H9 (cell line): Measurements from ENCODE around the gene DCUN1D4. TPM values are rescaled to one million over a fixed set of nuclear protein-coding genes. Genes with fewer than 3 reads are reported as not detected.

ENCODE experiments used
- DNase-seq: peaks from one replicate; pipeline ENCODE4 v3.0.0-alpha.2; 2017
- H2AFZ ChIP-seq: one replicate; pipeline ENCODE4 v1.6.1; 2013; ENCODE audit warnings: mild to moderate bottlenecking, low read length, control low read depth, moderate library complexity
- H2AK5ac ChIP-seq: 2 replicates; pipeline ENCODE4 v1.6.1; 2013; ENCODE audit warnings: low read length, control low read depth, mixed read lengths; ENCODE audit not compliant: insufficient read length
- H2BK120ac ChIP-seq: one replicate; pipeline ENCODE4 v1.6.1; 2013; ENCODE audit warnings: low read depth, mild to moderate bottlenecking, low read length, control low read depth, inconsistent platforms; ENCODE audit not compliant: poor library complexity, severe bottlenecking
- H2BK12ac ChIP-seq: 2 replicates; pipeline ENCODE4 v1.6.1; 2013; ENCODE audit warnings: low read length, control low read depth, mixed read lengths, low read depth; ENCODE audit not compliant: insufficient read length
- H2BK15ac ChIP-seq: 2 replicates; pipeline ENCODE4 v1.6.1; 2013; ENCODE audit warnings: low read depth, low read length, control low read depth
- H2BK20ac ChIP-seq: one replicate; pipeline ENCODE4 v1.6.1; 2013; ENCODE audit warnings: low read depth, mild to moderate bottlenecking, low read length, control low read depth, inconsistent platforms; ENCODE audit not compliant: poor library complexity, severe bottlenecking
- H2BK5ac ChIP-seq: 2 replicates; pipeline ENCODE4 v1.6.1; 2013; ENCODE audit warnings: low read length, control low read depth, mixed read lengths; ENCODE audit not compliant: insufficient read length
- H3K14ac ChIP-seq: 2 replicates; pipeline ENCODE4 v1.6.1; 2013; ENCODE audit warnings: low read length, control low read depth; ENCODE audit not compliant: insufficient read depth
- H3K18ac ChIP-seq: 2 replicates; pipeline ENCODE4 v1.6.1; 2013; ENCODE audit warnings: low read depth, mild to moderate bottlenecking, mixed read lengths, low read length, control low read depth; ENCODE audit not compliant: insufficient read length
- H3K23ac ChIP-seq: 2 replicates; pipeline ENCODE4 v1.6.1; 2013; ENCODE audit warnings: low read length, control low read depth, mixed read lengths, low read depth; ENCODE audit not compliant: insufficient read length
- H3K23me2 ChIP-seq: 2 replicates; pipeline ENCODE4 v1.6.1; 2013; ENCODE audit warnings: low read depth, mild to moderate bottlenecking, mixed read lengths, low read length, control low read depth; ENCODE audit not compliant: insufficient read length, poor library complexity, severe bottlenecking
- H3K27ac ChIP-seq: 2 replicates; pipeline ENCODE4 v1.5.1; 2013; ENCODE audit warnings: low read length, control low read depth, mixed read lengths, low read depth; ENCODE audit not compliant: insufficient read length
- H3K27me3 ChIP-seq: 2 replicates; pipeline ENCODE4 v1.6.1; 2013; ENCODE audit warnings: low read length, control low read depth, inconsistent platforms; ENCODE audit not compliant: insufficient read depth
- H3K4ac ChIP-seq: 2 replicates; pipeline ENCODE4 v1.6.1; 2013; ENCODE audit warnings: low read depth, mild to moderate bottlenecking, control low read depth, inconsistent platforms, low read length, moderate library complexity
- H3K4me1 ChIP-seq: 2 replicates; pipeline ENCODE4 v1.6.1; 2013; ENCODE audit warnings: low read length, control low read depth, inconsistent platforms; ENCODE audit not compliant: insufficient read depth
- H3K4me2 ChIP-seq: 2 replicates; pipeline ENCODE4 v1.6.1; 2013; ENCODE audit warnings: low read length, control low read depth, mixed read lengths; ENCODE audit not compliant: insufficient read length, insufficient read depth
- H3K56ac ChIP-seq: 2 replicates; pipeline ENCODE4 v1.6.1; 2013; ENCODE audit warnings: low read depth, mild to moderate bottlenecking, mixed read lengths, low read length, control low read depth; ENCODE audit not compliant: insufficient read length
- H3K79me1 ChIP-seq: 2 replicates; pipeline ENCODE4 v1.6.1; 2013; ENCODE audit warnings: low read depth, mild to moderate bottlenecking, moderate library complexity, low read length, control low read depth, inconsistent platforms; ENCODE audit not compliant: insufficient read depth, poor library complexity, severe bottlenecking
- H3K79me2 ChIP-seq: 2 replicates; pipeline ENCODE4 v1.6.1; 2013; ENCODE audit warnings: low read length, control low read depth, inconsistent platforms; ENCODE audit not compliant: insufficient read depth
- H3K9ac ChIP-seq: 2 replicates; pipeline ENCODE4 v1.6.1; 2013; ENCODE audit warnings: low read length, control low read depth, mixed read lengths; ENCODE audit not compliant: insufficient read length; ENCODE audit errors: extremely low read depth
- H3K9me3 ChIP-seq: one replicate; pipeline ENCODE4 v1.6.1; 2013; ENCODE audit warnings: low read depth, low read length, inconsistent platforms; ENCODE audit not compliant: control insufficient read depth
- H3T11ph ChIP-seq: one replicate; pipeline ENCODE4 v1.6.1; 2013; ENCODE audit warnings: mild to moderate bottlenecking, low read length, control low read depth, inconsistent platforms
- H4K20me1 ChIP-seq: one replicate; pipeline ENCODE4 v1.6.1; 2013; ENCODE audit not compliant: control insufficient read depth, insufficient read length, insufficient read depth
- H4K5ac ChIP-seq: 2 replicates; pipeline ENCODE4 v1.6.1; 2013; ENCODE audit warnings: low read depth, mild to moderate bottlenecking, mixed read lengths, low read length, control low read depth; ENCODE audit not compliant: insufficient read length
- H4K8ac ChIP-seq: replicated peaks from 2 replicates; pipeline ENCODE4 v1.6.1; 2013; ENCODE audit warnings: low read length, control low read depth, mixed read lengths, low read depth; ENCODE audit not compliant: insufficient read length
- H4K91ac ChIP-seq: 2 replicates; pipeline ENCODE4 v1.6.1; 2013; ENCODE audit warnings: low read depth, mild to moderate bottlenecking, moderate library complexity, mixed read lengths, low read length, control low read depth; ENCODE audit not compliant: insufficient read length
- H3K27ac Mint-ChIP-seq, 3 experiments: 2 replicates in 2 of 3; 3 replicates in 1 of 3; pipeline ENCODE4 v1.8.0; 2020 to 2021; ENCODE audit warnings: mixed read lengths in 3 of 3, mild to moderate bottlenecking in 1 of 3, moderate library complexity in 1 of 3
- H3K27me3 Mint-ChIP-seq: 2 replicates; pipeline ENCODE4 v1.8.0; 2021; ENCODE audit warnings: low read depth, mild to moderate bottlenecking, moderate library complexity, mixed read lengths
- H3K36me3 Mint-ChIP-seq, 3 experiments: 2 replicates in 2 of 3; 3 replicates in 1 of 3; pipeline ENCODE4 v1.8.0; 2020 to 2021; ENCODE audit warnings: low read depth in 3 of 3, mixed read lengths in 3 of 3; ENCODE audit not compliant: insufficient read depth in 1 of 3
- H3K4me1 Mint-ChIP-seq, 2 experiments: 2 replicates each; pipeline ENCODE4 v1.8.0; 2020; ENCODE audit warnings: mixed read lengths in 2 of 2
- H3K4me3 Mint-ChIP-seq, 2 experiments: 2 replicates in 1 of 2; 3 replicates in 1 of 2; pipeline ENCODE4 v1.8.0; 2020 to 2021; ENCODE audit warnings: mild to moderate bottlenecking in 2 of 2, mixed read lengths in 2 of 2, moderate library complexity in 1 of 2
- H3K9me3 Mint-ChIP-seq, 2 experiments: 2 replicates in 1 of 2; 3 replicates in 1 of 2; pipeline ENCODE4 v1.8.0; 2020; ENCODE audit warnings: mild to moderate bottlenecking in 2 of 2, mixed read lengths in 2 of 2, moderate library complexity in 1 of 2
- CTCF ChIP-seq: fragments of 200-600 bp; sonication (generic); conservative IDR thresholded peaks from 3 replicates; pipeline ENCODE4 v1.8.0; 2021; ENCODE audit warnings: antibody characterized with exemption, mild to moderate bottlenecking
- WGBS: extraction: QIAGEN DNeasy Blood & Tissue Kit; methylation state at CpG from one replicate; pipeline ENCODE4 v1.1.7; 2013; ENCODE audit warnings: missing lambda C conversion rate, low lambda C conversion rate, mixed read lengths; ENCODE audit not compliant: insufficient read length; ENCODE audit errors: extremely low coverage; 5-methylcytosine and 5-hydroxymethylcytosine counted together
- total RNA-seq: library from RNA; stranded (reverse); gene quantifications from 2 replicates; pipeline ENCODE4 v1.2.1, GENCODE V29; 2021

The DCUN1D4 gene
- total RNA-seq, 1 experiment from 2014 or later, result 46.7 TPM

GRCh38 chr4:51825341-51825740 is 17.6 kb upstream of the DCUN1D4 start:
- Histone ChIP-seq H3K23ac (no peak overlapping the region), H4K20me1 (no peaks in the 10 kb centered on the region), H3K18ac (no peak overlapping the region), H4K8ac (no peak overlapping the region), H2BK20ac (no peak overlapping the region), H3K23me2 (no peaks in the 10 kb centered on the region), H3K14ac (no peak overlapping the region), H4K5ac (no peak overlapping the region), H3K79me2 (no peaks in the 10 kb centered on the region), H4K91ac (no peak overlapping the region), H2BK5ac (no peak overlapping the region), H2AK5ac (no peak overlapping the region), H2AFZ (no peak overlapping the region), H3K9ac (no peak overlapping the region), H3K27me3 (no peaks in the 10 kb centered on the region), H3K4me1 (no peaks in the 10 kb centered on the region), H3K4ac (no peak overlapping the region), H3K56ac (no peak overlapping the region), H3K4me2 (no peak overlapping the region), H2BK120ac (no peak overlapping the region), H3K9me3 (peaks cover 6% of the 10 kb centered on the region), H3K27ac (no peak overlapping the region), H2BK12ac (no peak overlapping the region), H2BK15ac (no peak overlapping the region), H3T11ph (no peak overlapping the region), H3K79me1 (no peaks in the 10 kb centered on the region)
- WGBS, result no CpG with 5 or more reads among the region's 5 CpGs
- Mint-ChIP-seq H3K9me3 (peaks cover 18 to 67% of the 10 kb centered on the region in 2 experiments), H3K27me3 (no peaks in the 10 kb centered on the region; the same call in 1 of the 2 replicates), H3K4me1 (no peaks in the 10 kb centered on the region), H3K27ac (no peak overlapping the region), H3K4me3 (no peak overlapping the region), H3K36me3 (peaks cover 4 to 12% (median 7%) of the 10 kb centered on the region in 3 experiments; a peak in 5 of 7 replicates)
- DNase-seq, result no peak
- TF ChIP-seq CTCF, result no peak
